Prostate gland (tissue), 2 donors: ENCODE measurements around the gene NCKIPSD.

Source experiments
- CTCF ChIP-seq, 4 experiments: fragments of 200-600 bp in 2 of 4; fragments of 450-650 bp in 2 of 4; sonication (generic) in 2 of 4; IDR thresholded peaks; 1 replicate in 3 of 4; 2 replicates in 1 of 4; pipeline ENCODE4 v1.5.1; 2016 to 2019; ENCODE audit warnings: antibody characterized with exemption in 4 of 4, mild to moderate bottlenecking in 2 of 4, moderate library complexity in 2 of 4
- POLR2A ChIP-seq: fragments of 450-650 bp; IDR thresholded peaks from one replicate; pipeline ENCODE4 v1.6.1; 2016; ENCODE audit warnings: antibody characterized with exemption, mild to moderate bottlenecking

- no peak for TF ChIP-seq CTCF (IDR thresholded peaks at IDR 0.05)
- no peak for TF ChIP-seq POLR2A
Observed at GRCh38 chr3:48679411-48680391, 6.0 kb downstream of the NCKIPSD start.
